Activated CD8-positive, alpha-beta T cell treated with anti-CD3 and anti-CD28 coated beads for 36 hours (primary cell): ENCODE results near the gene THAP7. TPM values are rescaled to one million over a fixed set of nuclear protein-coding genes. Genes with fewer than 3 reads are reported as not detected.
"Not testable (repeated sequence)": the region's sequence is repeated elsewhere in the genome, so short reads cannot be mapped to it uniquely, and the experiment has no call there.

ENCODE experiments used
- ATAC-seq: fragments of 200-7000 bp; cut with Tn5 transposase; one replicate; pipeline ENCODE4 v1.10.0; 2021; ENCODE audit warnings: mild to moderate bottlenecking, moderate library complexity
- CTCF ChIA-PET: fragments of 350-600 bp; sonication (Branson Sonifier 250); formaldehyde crosslinking; loops from one replicate; lab custom pipeline; 2021; ENCODE audit warnings: antibody characterized with exemption; lab: Charles Lee
- POLR2A ChIA-PET: fragments of 350-600 bp; sonication (Branson Sonifier 250); formaldehyde crosslinking; loops from one replicate; lab custom pipeline; 2021; ENCODE audit warnings: antibody characterized with exemption; lab: Charles Lee
- DNase-seq: peaks from one replicate; pipeline ENCODE4 v3.0.0-alpha.2; 2020
- H3K27ac Mint-ChIP-seq: one replicate; pipeline ENCODE4 v1.8.0; 2021; ENCODE audit warnings: mild to moderate bottlenecking, mixed read lengths
- H3K27me3 Mint-ChIP-seq: one replicate; pipeline ENCODE4 v1.8.0; 2021; ENCODE audit warnings: mixed read lengths
- H3K36me3 Mint-ChIP-seq: one replicate; pipeline ENCODE4 v1.8.0; 2021; ENCODE audit warnings: low read depth, mixed read lengths
- H3K4me1 Mint-ChIP-seq: one replicate; pipeline ENCODE4 v1.8.0; 2021; ENCODE audit warnings: low read depth, mixed read lengths
- H3K4me3 Mint-ChIP-seq: one replicate; pipeline ENCODE4 v1.8.0; 2021; ENCODE audit warnings: mild to moderate bottlenecking, moderate library complexity, mixed read lengths
- H3K9me3 Mint-ChIP-seq: one replicate; pipeline ENCODE4 v1.8.0; 2021; ENCODE audit warnings: mixed read lengths
- CTCF ChIP-seq: fragments of 200-600 bp; IDR thresholded peaks from one replicate; pipeline ENCODE4 v1.8.0; 2022; ENCODE audit warnings: antibody characterized with exemption, mild to moderate bottlenecking
- intact Hi-C: fragments of 100-400 bp; cut with micrococcal nuclease; formaldehyde crosslinking; loops from one replicate; pipeline ENCODE4 v1.10.0; 2022
- total RNA-seq, 2 experiments: library from RNA; stranded (reverse); gene quantifications; one replicate each; pipeline ENCODE4 v1.2.3, GENCODE V29; 2021

Gene THAP7
- total RNA-seq = 10 to 100 TPM; 23.7 to 23.8 TPM

- Mint-ChIP-seq H3K4me1 (peaks cover 15% of the 10 kb centered on the region), H3K9me3 (no peaks in the 10 kb centered on the region), H3K27me3 (no peaks in the 10 kb centered on the region), H3K27ac (peak within 1 kb of the TSS; percentile 96), H3K36me3 (peaks cover 3% of the 10 kb centered on the region), H3K4me3 (peak within 1 kb of the TSS; percentile 92)
- TF ChIP-seq CTCF = no peak
- peak; percentile 98 for DNase-seq
- peak; percentile 93 for ATAC-seq
- POLR2A ChIA-PET = interaction anchor here (1.0 to 5.5 kb wide), 4 partner anchors 11 to 21 kb away, joined by 3 to 51 read pairs (median 20); partner anchors contain the start of gene LZTR1
- intact Hi-C loops = no loop called here
- CTCF ChIA-PET = interaction anchor here (1.1 to 3.0 kb wide), 3 partner anchors 40 to 101 kb away, joined by 3 to 9 read pairs (median 4); no protein-coding TSS in a partner anchor
Observed at GRCh38 chr22:21001601-21002325, at the start of gene THAP7. TSS of gene THAP7 (minus strand) at chr22:21002118. CDS start at chr22:21001911, 207 bp downstream.

- Mint-ChIP-seq H3K9me3 (no peaks in the 10 kb centered on the region), H3K4me3 (no peak overlapping the region), H3K27ac (no peak overlapping the region), H3K36me3 (no peaks in the 10 kb centered on the region), H3K27me3 (no peaks in the 10 kb centered on the region), H3K4me1 (peaks cover 6% of the 10 kb centered on the region)
- POLR2A ChIA-PET = no interaction called here
- ATAC-seq (no peak), DNase-seq (no peak)
- CTCF ChIA-PET = no interaction called here
- no peak for TF ChIP-seq CTCF
- intact Hi-C loops = no loop called here
Observed at GRCh38 chr22:21051145-21051830, 49.4 kb upstream of the THAP7 start.

GRCh38 chr22:21048965-21049364 is 47.0 kb upstream of the THAP7 start:
- H3K27me3 Mint-ChIP-seq = peaks cover 11% of the 10 kb centered on the region
- H3K9me3 Mint-ChIP-seq, POLR2A ChIA-PET, H3K4me3 Mint-ChIP-seq, DNase-seq, H3K36me3 Mint-ChIP-seq, ATAC-seq, H3K27ac Mint-ChIP-seq, CTCF ChIA-PET: not testable (repeated sequence)
- peaks cover 15% of the 10 kb centered on the region for H3K4me1 Mint-ChIP-seq
- intact Hi-C loops = loop anchor here (10.0 kb wide), 1 partner anchor 46 kb away; no protein-coding TSS in a partner anchor

- peaks cover 15% of the 10 kb centered on the region for H3K4me1 Mint-ChIP-seq
- ATAC-seq, DNase-seq, H3K36me3 Mint-ChIP-seq, H3K27ac Mint-ChIP-seq, CTCF ChIA-PET, H3K9me3 Mint-ChIP-seq, POLR2A ChIA-PET, H3K4me3 Mint-ChIP-seq: not testable (repeated sequence)
- intact Hi-C loops = loop anchor here (10.0 kb wide), 1 partner anchor 46 kb away; no protein-coding TSS in a partner anchor
- peaks cover 11% of the 10 kb centered on the region for H3K27me3 Mint-ChIP-seq
Observed at GRCh38 chr22:21048448-21048847, 46.5 kb upstream of the THAP7 start.

GRCh38 chr22:21047730-21048129 is 45.8 kb upstream of the THAP7 start:
- peaks cover 15% of the 10 kb centered on the region for H3K4me1 Mint-ChIP-seq
- no peak for TF ChIP-seq CTCF
- DNase-seq (no peak), ATAC-seq (no peak)
- ChIA-PET POLR2A (interaction anchor here (0.9 kb wide), 1 partner anchor 8 kb away, joined by 3 read pairs; no protein-coding TSS in a partner anchor), CTCF (no interaction called here)
- no peaks in the 10 kb centered on the region for H3K9me3 Mint-ChIP-seq
- intact Hi-C loops = loop anchor here (10.0 kb wide), 1 partner anchor 47 kb away; no protein-coding TSS in a partner anchor
- H3K27me3 Mint-ChIP-seq = peaks cover 18% of the 10 kb centered on the region
- H3K36me3 Mint-ChIP-seq = no peaks in the 10 kb centered on the region
- no peak overlapping the region for H3K4me3 Mint-ChIP-seq
- no peak overlapping the region for H3K27ac Mint-ChIP-seq
